Mesothelial cell of epicardium (in vitro differentiated cells): ENCODE results near the gene PARN. TPM values are rescaled to one million over a fixed set of nuclear protein-coding genes. Genes with fewer than 3 reads are reported as not detected.
"Not testable (repeated sequence)": the region's sequence is repeated elsewhere in the genome, so short reads cannot be mapped to it uniquely, and the experiment has no call there.

Experiments used
- DNase-seq, 2 experiments: peaks; one replicate each; pipeline ENCODE4 v3.0.0; 2021; ENCODE audit warnings: low spot score in 2 of 2; ENCODE audit not compliant: unreplicated experiment in 2 of 2
- H3K27ac Mint-ChIP-seq: 2 replicates; pipeline ENCODE4 v1.8.0; 2021; ENCODE audit warnings: mixed read lengths
- H3K27me3 Mint-ChIP-seq: 2 replicates; pipeline ENCODE4 v1.8.0; 2021; ENCODE audit warnings: low read depth, mixed read lengths
- H3K36me3 Mint-ChIP-seq: 2 replicates; pipeline ENCODE4 v1.8.0; 2021; ENCODE audit warnings: mixed read lengths
- H3K4me1 Mint-ChIP-seq: 2 replicates; pipeline ENCODE4 v1.8.0; 2021; ENCODE audit warnings: mixed read lengths
- H3K4me3 Mint-ChIP-seq: 2 replicates; pipeline ENCODE4 v1.8.0; 2021; ENCODE audit warnings: mild to moderate bottlenecking, moderate library complexity, mixed read lengths
- H3K9me3 Mint-ChIP-seq: 2 replicates; pipeline ENCODE4 v1.8.0; 2021; ENCODE audit warnings: mixed read lengths
- total RNA-seq: library from RNA; stranded (reverse); gene quantifications from 3 replicates; pipeline ENCODE4 v1.2.1, GENCODE V29; 2021
- TF ChIP-seq, protein P1 (sequence below): fragments of 200-600 bp; sonication (generic); IDR thresholded peaks from one replicate; pipeline ENCODE4 v1.5.0; 2021; ENCODE audit warnings: antibody characterized with exemption; ENCODE audit not compliant: unreplicated experiment

PARN gene
- total RNA-seq, 1 donor from 2014 or later = 35.6 TPM

DNA sequence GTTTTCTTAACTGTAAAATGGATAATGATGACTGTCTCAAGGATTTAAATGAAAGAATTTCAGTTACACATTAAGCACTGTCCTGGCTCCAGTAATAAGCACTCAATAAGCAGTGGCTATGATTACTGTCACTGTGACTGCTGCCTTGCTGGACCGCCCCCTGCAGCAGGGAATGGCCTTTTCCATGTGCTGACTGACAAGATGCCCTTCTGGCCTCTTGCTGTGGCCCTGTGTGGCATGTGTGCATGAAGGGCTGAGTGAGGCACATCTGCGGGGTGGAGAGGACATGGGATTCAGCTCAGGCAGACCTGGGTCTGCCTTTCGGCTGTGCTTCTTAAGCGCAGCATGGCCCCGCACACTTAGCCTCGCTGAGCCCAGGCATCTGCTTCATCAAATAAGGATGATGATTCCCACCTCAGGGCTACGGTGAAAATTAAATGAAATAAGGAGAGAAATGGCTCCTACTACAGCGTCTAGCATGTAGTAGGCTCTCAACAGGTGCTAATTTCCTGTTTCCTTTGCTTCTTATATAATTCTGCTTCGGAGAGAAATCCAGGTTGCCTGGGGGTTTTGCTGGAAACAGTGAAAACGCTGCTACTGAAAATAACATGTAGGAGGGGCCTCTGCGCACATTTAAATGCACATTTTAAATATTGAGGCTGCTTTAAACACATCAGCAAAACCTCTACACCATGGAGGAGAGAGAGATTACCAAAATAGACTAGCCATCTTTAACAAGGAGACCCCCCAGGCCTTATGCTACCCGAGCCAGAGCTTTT, 183.9 kb downstream of the PARN start:
- Mint-ChIP-seq H3K27ac (no peak overlapping the region), H3K4me3 (no peak overlapping the region), H3K36me3 (peaks cover 2% of the 10 kb centered on the region), H3K9me3 (no peaks in the 10 kb centered on the region), H3K27me3 (no peaks in the 10 kb centered on the region), H3K4me1 (peaks cover 12% of the 10 kb centered on the region)
- TF ChIP-seq, protein P1, sequence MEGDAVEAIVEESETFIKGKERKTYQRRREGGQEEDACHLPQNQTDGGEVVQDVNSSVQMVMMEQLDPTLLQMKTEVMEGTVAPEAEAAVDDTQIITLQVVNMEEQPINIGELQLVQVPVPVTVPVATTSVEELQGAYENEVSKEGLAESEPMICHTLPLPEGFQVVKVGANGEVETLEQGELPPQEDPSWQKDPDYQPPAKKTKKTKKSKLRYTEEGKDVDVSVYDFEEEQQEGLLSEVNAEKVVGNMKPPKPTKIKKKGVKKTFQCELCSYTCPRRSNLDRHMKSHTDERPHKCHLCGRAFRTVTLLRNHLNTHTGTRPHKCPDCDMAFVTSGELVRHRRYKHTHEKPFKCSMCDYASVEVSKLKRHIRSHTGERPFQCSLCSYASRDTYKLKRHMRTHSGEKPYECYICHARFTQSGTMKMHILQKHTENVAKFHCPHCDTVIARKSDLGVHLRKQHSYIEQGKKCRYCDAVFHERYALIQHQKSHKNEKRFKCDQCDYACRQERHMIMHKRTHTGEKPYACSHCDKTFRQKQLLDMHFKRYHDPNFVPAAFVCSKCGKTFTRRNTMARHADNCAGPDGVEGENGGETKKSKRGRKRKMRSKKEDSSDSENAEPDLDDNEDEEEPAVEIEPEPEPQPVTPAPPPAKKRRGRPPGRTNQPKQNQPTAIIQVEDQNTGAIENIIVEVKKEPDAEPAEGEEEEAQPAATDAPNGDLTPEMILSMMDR = no peak
- DNase-seq = no peak

DNA sequence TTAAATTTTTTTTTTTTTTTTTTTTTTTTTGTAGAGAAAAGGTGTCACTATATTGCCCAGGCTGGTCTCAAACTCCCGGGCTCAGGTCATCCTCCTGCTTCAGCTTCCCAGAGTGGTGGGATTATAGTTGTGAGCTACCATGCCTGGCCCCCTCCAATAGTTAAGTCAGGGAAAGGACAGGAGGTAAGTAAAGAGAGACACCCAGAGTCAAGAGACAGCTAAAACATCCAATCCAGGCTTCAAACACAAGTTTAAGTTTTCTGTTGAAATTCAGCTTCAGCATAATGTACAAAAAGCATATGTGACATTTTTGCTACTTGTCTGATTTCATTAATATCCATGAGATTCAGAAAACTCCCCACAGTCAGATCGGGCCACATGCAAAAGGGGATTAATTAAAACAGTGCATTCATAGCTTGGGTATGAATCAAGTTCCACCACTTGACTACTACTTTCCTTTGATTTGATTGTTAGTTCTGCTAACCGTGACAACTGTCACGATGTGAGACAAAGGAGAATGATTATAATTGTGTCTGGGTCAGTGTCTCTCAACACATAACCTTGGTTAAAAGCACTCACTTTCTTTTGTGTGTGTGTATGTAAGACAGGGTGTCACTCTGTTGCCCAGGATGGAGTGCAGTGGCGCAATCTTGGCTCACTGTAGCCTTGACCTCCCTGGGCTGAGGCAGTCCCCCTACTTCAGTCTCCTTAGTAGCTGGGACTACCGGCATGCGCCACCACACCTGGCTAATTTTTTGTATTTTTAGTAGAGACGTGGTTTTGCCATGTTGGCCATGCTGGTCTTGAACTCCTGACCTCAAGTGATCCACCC, 184.9 kb downstream of the PARN start:
- Mint-ChIP-seq H3K27ac (no peak overlapping the region), H3K4me1 (peaks cover 12% of the 10 kb centered on the region), H3K9me3 (no peaks in the 10 kb centered on the region), H3K36me3 (peaks cover 2% of the 10 kb centered on the region), H3K27me3 (no peaks in the 10 kb centered on the region), H3K4me3 (no peak overlapping the region)
- no peak for DNase-seq
- TF ChIP-seq, protein P1 = no peak

DNA sequence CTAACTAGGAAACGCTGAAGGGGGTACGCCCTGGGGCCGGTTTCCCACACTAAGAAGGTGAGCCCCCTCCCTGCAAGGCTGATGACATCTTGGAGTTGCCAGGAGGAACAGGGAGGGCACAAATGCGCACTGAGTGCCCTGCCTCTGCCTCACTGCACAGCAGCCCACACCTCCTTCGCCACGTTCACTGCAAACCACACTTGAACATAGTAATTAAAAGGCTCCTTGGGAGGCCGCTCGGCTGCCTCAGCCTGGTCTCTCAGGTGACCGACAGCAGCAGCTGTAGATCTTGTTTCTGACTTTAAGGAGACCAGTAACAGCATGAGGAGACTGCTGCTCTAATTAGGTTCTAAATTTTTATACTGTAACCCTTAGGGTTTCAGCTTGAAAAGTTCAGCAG, 188.5 kb downstream of the PARN start:
- not testable (repeated sequence) for H3K36me3 Mint-ChIP-seq, H3K9me3 Mint-ChIP-seq, H3K4me3 Mint-ChIP-seq, H3K4me1 Mint-ChIP-seq, H3K27ac Mint-ChIP-seq, H3K27me3 Mint-ChIP-seq, DNase-seq

DNA sequence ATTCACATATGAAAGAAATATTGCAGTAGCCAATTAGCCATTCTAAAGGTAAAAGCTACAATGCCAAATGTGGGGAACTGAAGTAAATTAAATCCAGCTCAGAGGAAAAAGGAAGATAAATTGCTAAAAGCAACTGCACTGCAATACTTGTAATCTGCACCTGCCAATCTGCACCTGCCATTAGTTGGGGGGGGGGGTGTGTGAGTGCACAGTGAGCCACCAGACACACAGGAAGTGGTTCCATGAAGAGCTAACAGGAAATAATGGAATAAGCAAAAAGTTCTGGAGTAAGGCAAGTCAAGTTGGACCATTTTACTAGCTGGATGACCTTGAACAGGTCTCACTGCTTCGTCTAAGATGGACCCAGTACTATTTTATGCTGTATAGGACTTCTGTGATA, 191.8 kb downstream of the PARN start:
- no peak for DNase-seq
- Mint-ChIP-seq H3K4me3 (no peak overlapping the region), H3K27me3 (no peaks in the 10 kb centered on the region), H3K4me1 (no peaks in the 10 kb centered on the region), H3K27ac (no peak overlapping the region), H3K36me3 (peaks cover 6% of the 10 kb centered on the region), H3K9me3 (no peaks in the 10 kb centered on the region)
- TF ChIP-seq, protein P1 = no peak

DNA sequence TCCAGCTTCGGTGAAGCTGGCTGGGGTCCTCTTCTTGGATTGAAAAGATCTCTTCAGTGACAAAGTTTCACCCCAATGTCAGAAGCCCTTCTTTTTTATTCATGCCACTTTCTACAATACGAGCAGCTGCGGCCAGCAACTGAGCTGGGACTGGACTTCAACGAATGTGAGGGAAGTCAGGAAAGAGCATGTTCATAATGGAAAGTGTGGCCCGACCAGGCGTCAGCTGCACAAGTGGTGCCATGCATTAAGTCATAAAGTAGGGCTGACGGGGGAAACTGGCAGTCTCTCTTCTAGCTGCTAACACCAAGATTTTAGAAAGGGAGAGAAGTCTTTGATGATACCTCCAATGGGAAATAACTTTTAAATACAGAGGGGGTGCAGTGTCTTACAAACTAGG, 192.6 kb downstream of the PARN start:
- no peak for DNase-seq
- H3K9me3 Mint-ChIP-seq = peaks cover 2% of the 10 kb centered on the region
- H3K27ac Mint-ChIP-seq = no peak overlapping the region
- TF ChIP-seq, protein P1 = no peak
- no peak overlapping the region for H3K4me3 Mint-ChIP-seq
- H3K27me3 Mint-ChIP-seq = no peaks in the 10 kb centered on the region
- H3K4me1 Mint-ChIP-seq = no peaks in the 10 kb centered on the region
- peaks cover 7% of the 10 kb centered on the region for H3K36me3 Mint-ChIP-seq

DNA sequence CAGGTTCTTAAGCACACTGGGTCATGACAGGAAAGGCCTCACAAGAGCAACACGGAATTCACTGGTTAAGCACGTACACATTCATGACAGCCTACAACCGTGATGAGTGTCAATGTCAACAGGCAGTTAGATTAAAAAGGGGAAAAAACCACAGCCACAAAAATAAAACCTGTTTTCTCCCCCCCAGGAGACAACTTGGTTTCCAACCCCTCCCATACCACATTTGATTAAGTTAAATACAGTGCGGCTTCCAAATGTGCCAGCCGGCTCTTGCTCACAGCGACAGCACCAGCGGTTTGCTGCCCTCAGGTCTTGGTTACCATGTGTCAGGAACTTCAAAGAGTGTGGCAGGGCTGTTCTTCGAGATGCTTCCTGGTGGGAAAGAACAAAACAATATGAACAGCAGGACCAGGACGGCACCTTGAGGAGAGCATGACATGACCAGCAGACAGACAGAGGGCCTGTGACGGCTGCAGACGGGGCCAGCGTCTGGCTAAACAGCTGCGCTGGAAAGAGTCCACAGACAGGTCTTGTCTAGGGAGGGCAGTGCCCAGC, 193.6 kb downstream of the PARN start:
- Mint-ChIP-seq H3K27me3 (no peaks in the 10 kb centered on the region), H3K9me3 (peaks cover 7% of the 10 kb centered on the region), H3K27ac (no peak overlapping the region), H3K4me1 (no peaks in the 10 kb centered on the region), H3K36me3 (peaks cover 12% of the 10 kb centered on the region), H3K4me3 (no peak overlapping the region)
- TF ChIP-seq, protein P1 = no peak
- no peak for DNase-seq
